ENCODE results near the gene MIGA2. TPM values are rescaled to one million over a fixed set of nuclear protein-coding genes. Genes with fewer than 3 reads are reported as not detected.
A peak's percentile ranks its signal among the peaks of the same experiment; 100 is the strongest.
"Not testable (repeated sequence)": the region's sequence is repeated elsewhere in the genome, so short reads cannot be mapped to it uniquely, and the experiment has no call there.

Gene MIGA2
- total and polyA plus RNA-seq, 7 experiments from 2014 or later, result 7.1 to 73.4 (median 60.2) TPM

DNA sequence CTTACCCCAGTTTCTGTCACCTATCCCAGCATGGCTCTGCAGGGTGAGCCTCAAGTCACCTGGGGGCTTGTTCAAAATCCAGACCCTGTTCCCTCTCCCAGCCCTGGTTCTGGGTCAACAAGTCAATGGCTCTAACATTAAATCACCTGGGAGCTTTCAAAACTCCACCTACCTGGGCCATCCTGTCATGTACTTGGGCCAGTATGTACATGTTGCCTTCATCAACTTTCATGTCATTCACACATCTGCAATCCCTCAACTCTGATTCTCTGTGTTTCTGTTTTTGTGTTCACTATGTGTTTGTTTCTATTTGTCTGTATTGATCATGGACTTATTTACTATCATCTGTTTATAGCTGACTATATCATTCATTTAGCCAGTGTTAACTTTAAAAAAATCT is 6.2 kb upstream of the MIGA2 start:
- Histone ChIP-seq H3K4me1 (ENCODE audit: control insufficient read depth in 2 of 2, insufficient read depth in 2 of 2, low read length in 2 of 2) (peaks cover 13 to 18% of the 10 kb centered on the region in 2 donors), H3K27ac (ENCODE audit: low read depth, low read length) (no peak overlapping the region), H3K36me3 (ENCODE audit: control insufficient read depth in 2 of 3, insufficient read depth in 3 of 3, low read length in 3 of 3) (no peaks in the 10 kb centered on the region), H3K27me3 (ENCODE audit: control insufficient read depth in 2 of 2, insufficient read depth in 2 of 2, low read length in 2 of 2) (no peaks in the 10 kb centered on the region), H3K4me3 (ENCODE audit: low read length) (no peak overlapping the region), H3K9me3 (ENCODE audit: control insufficient read depth in 2 of 3, low read length in 3 of 3) (no peaks in the 10 kb centered on the region)
- no peaks in the 10 kb centered on the region for H3K9me3 Mint-ChIP-seq
- intact Hi-C loops (cut with micrococcal nuclease), result no loop called here
- no peaks in the 10 kb centered on the region for H3K27me3 Mint-ChIP-seq
- peak overlapping the region in 8 of 9 donors; percentile 6 to 70 (median 55) for H3K27ac Mint-ChIP-seq
- H3K4me1 Mint-ChIP-seq, result peaks cover 13 to 32% (median 25%) of the 10 kb centered on the region in 7 donors
- peak overlapping the region in 6 of 10 donors; percentile 3 to 41 (median 20) for H3K4me3 Mint-ChIP-seq
- ChIA-PET CTCF (no interaction called here), POLR2A (no interaction called here)
- no peak for DNase-seq
- H3K36me3 Mint-ChIP-seq, result no peaks in the 10 kb centered on the region
- no peak for ATAC-seq

DNA sequence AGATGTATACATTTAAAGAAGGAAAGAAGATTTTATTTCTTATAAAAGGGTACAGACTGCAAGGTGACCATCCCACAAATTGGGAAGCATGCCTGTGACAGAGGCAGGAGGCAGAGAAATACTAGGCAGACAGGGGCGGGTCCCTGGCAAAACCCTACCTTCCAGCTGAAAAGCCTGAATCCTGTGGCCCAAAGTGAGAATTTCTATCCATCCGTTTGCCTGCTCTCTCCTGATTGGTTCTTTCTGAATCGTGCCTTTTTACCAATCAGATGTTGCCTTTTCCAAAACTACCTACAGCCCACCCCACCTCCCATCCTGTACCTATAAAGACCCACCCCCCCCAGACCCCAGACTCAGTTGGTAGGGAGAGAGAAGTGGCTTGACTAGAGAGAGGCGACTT is 4.9 kb upstream of the MIGA2 start:
- Histone ChIP-seq H3K4me3 (ENCODE audit: low read length) (no peak overlapping the region), H3K27me3 (ENCODE audit: control insufficient read depth in 2 of 2, insufficient read depth in 2 of 2, low read length in 2 of 2) (no peaks in the 10 kb centered on the region), H3K4me1 (ENCODE audit: control insufficient read depth in 2 of 2, insufficient read depth in 2 of 2, low read length in 2 of 2) (peaks cover 11 to 12% of the 10 kb centered on the region in 2 donors), H3K9me3 (ENCODE audit: control insufficient read depth in 2 of 3, low read length in 3 of 3) (no peaks in the 10 kb centered on the region), H3K36me3 (ENCODE audit: control insufficient read depth in 2 of 3, insufficient read depth in 3 of 3, low read length in 3 of 3) (peaks cover 0 to 2% (median 0%) of the 10 kb centered on the region in 3 experiments), H3K27ac (ENCODE audit: low read depth, low read length) (no peak overlapping the region)
- intact Hi-C loops (cut with micrococcal nuclease), result no loop called here
- Mint-ChIP-seq H3K4me3 (no peak overlapping the region), H3K27me3 (no peaks in the 10 kb centered on the region), H3K9me3 (no peaks in the 10 kb centered on the region), H3K4me1 (peaks cover 6 to 28% (median 23%) of the 10 kb centered on the region in 7 donors), H3K36me3 (no peaks in the 10 kb centered on the region), H3K27ac (peak overlapping the region in 1 of 9 donors; percentile 36)
- DNase-seq (no peak), ATAC-seq (no peak)
- ChIA-PET CTCF (no interaction called here), POLR2A (interaction anchor here (1.3 kb wide), 1 partner anchor 49 kb away, joined by 3 read pairs; the partner anchor contains the start of gene DOLPP1)

DNA sequence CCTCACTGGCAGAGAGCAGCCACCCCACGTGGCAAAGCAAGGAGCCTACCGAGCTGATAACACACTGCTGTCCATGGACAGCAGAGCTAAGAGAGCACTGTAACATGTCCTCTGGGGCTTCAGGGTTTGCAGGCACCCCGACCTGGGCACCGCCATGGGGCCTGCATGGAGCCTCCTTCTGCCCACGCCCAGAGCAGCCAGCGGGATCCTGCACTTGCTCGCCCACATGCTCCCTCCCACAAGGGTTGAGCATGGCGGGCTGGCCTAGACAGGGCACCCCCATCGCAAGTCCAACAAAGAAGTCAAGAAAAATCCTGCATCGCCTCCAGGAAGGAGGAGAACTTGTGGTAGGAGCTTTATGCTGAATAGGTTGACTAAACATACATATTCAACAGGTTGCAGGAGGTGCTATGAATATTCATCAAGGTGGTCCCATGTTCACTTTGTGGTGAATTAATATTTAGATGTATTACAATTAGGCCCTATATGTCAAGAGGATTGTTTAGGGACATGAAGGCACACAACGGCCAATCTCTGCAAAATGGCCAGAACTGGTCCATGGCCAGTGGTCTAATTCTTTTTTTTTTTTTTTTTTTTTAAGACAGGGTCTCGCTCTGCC is 3.8 kb upstream of the MIGA2 start:
- peaks cover 8 to 9% of the 10 kb centered on the region in 2 donors for H3K4me1 ChIP-seq (ENCODE audit: control insufficient read depth in 2 of 2, insufficient read depth in 2 of 2, low read length in 2 of 2)
- no peak for DNase-seq
- no peak overlapping the region for H3K4me3 ChIP-seq (ENCODE audit: low read length)
- H3K27ac ChIP-seq (ENCODE audit: low read depth, low read length), result no peak overlapping the region
- no peak for ATAC-seq
- H3K9me3 ChIP-seq (ENCODE audit: control insufficient read depth in 2 of 3, low read length in 3 of 3), result no peaks in the 10 kb centered on the region
- peaks cover 10 to 29% (median 25%) of the 10 kb centered on the region in 7 donors for H3K4me1 Mint-ChIP-seq
- CTCF ChIA-PET, result no interaction called here
- H3K27me3 Mint-ChIP-seq, result no peaks in the 10 kb centered on the region
- intact Hi-C loops (cut with micrococcal nuclease), result no loop called here
- H3K36me3 ChIP-seq (ENCODE audit: control insufficient read depth in 2 of 3, insufficient read depth in 3 of 3, low read length in 3 of 3), result peaks cover 0 to 6% (median 0%) of the 10 kb centered on the region in 3 experiments
- no peak overlapping the region for H3K27ac Mint-ChIP-seq
- POLR2A ChIA-PET, result interaction anchor here (1.3 kb wide), 1 partner anchor 48 kb away, joined by 3 read pairs; the partner anchor contains the start of gene DOLPP1
- no peaks in the 10 kb centered on the region for H3K36me3 Mint-ChIP-seq
- H3K9me3 Mint-ChIP-seq, result no peaks in the 10 kb centered on the region
- no peak overlapping the region for H3K4me3 Mint-ChIP-seq
- no peaks in the 10 kb centered on the region for H3K27me3 ChIP-seq (ENCODE audit: control insufficient read depth in 2 of 2, insufficient read depth in 2 of 2, low read length in 2 of 2)

DNA sequence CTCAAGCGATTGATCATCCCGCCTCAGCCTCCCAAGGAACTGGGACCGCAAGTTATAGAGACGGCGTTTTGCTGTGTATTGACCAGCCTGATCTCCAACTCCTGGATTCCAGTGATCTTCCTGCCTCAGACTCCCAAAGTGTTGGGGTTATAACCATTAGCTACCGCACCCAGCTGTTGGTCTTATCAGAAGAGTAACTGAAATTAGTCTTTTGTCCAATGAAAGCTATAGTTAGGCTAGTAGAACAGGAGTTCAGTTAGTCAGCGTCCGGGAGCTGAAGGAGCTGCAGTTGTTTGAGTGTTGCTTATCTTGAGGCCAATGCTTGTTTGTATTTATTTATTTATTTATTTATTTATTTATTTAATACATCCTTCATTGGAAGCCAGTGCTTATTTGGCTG is 3.2 kb upstream of the MIGA2 start:
- intact Hi-C loops (cut with micrococcal nuclease), result no loop called here
- peak overlapping the region in 1 of 9 donors; percentile 44 for H3K27ac Mint-ChIP-seq
- Histone ChIP-seq H3K27ac (ENCODE audit: low read depth, low read length) (no peak overlapping the region), H3K27me3 (ENCODE audit: control insufficient read depth in 2 of 2, insufficient read depth in 2 of 2, low read length in 2 of 2) (no peaks in the 10 kb centered on the region), H3K9me3 (ENCODE audit: control insufficient read depth in 2 of 3, low read length in 3 of 3) (no peaks in the 10 kb centered on the region), H3K4me3 (ENCODE audit: low read length) (no peak overlapping the region), H3K36me3 (ENCODE audit: control insufficient read depth in 2 of 3, insufficient read depth in 3 of 3, low read length in 3 of 3) (peaks cover 0 to 6% (median 0%) of the 10 kb centered on the region in 3 experiments), H3K4me1 (ENCODE audit: control insufficient read depth in 2 of 2, insufficient read depth in 2 of 2, low read length in 2 of 2) (peaks cover 13% of the 10 kb centered on the region in 2 donors)
- H3K36me3 Mint-ChIP-seq, result no peaks in the 10 kb centered on the region
- no peaks in the 10 kb centered on the region for H3K27me3 Mint-ChIP-seq
- no peak for DNase-seq
- no peak overlapping the region for H3K4me3 Mint-ChIP-seq
- H3K4me1 Mint-ChIP-seq, result peaks cover 15 to 35% (median 30%) of the 10 kb centered on the region in 7 donors
- ChIA-PET POLR2A (no interaction called here), CTCF (no interaction called here)
- no peak for ATAC-seq
- no peaks in the 10 kb centered on the region for H3K9me3 Mint-ChIP-seq

DNA sequence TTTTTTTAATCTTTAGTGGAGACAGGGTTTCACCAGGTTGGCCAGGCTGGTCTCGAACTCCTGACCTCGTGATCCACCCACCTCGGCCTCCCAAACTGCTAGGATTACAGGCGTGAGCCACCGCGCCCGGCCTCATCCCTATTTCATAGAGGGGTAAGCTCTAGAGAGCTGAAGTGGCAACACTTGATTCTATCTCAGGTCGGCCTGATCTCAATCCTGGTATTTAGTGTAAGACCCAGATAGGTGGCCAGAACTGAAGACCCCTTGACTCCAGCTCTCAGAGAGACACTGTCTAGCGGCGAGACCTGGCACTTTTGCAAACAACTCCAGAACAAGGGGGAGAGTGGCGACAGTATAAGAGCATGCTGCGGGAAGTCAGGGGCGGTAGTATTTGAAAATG is 588 bp upstream of the MIGA2 start:
- H3K9me3 Mint-ChIP-seq; H3K9me3 ChIP-seq (ENCODE audit: control insufficient read depth in 2 of 3, low read length in 3 of 3); DNase-seq; H3K27me3 ChIP-seq (ENCODE audit: control insufficient read depth in 2 of 2, insufficient read depth in 2 of 2, low read length in 2 of 2); H3K36me3 Mint-ChIP-seq; H3K27me3 Mint-ChIP-seq: not testable (repeated sequence)
- H3K4me1 ChIP-seq (ENCODE audit: control insufficient read depth in 2 of 2, insufficient read depth in 2 of 2, low read length in 2 of 2), result peaks cover 13 to 17% of the 10 kb centered on the region in 2 donors
- Mint-ChIP-seq H3K27ac (peak overlapping the region; percentile 56 to 93 (median 87)), H3K4me3 (peak overlapping the region; percentile 90 to 99 (median 94)), H3K4me1 (peaks cover 22 to 41% (median 37%) of the 10 kb centered on the region in 7 donors)
- intact Hi-C loops (cut with micrococcal nuclease), result loop anchor here (1.0 to 5.0 kb wide), 14 partner anchors 8 to 665 kb away; partner anchors contain the start of genes DOLPP1 (in 2 of the 2), SH3GLB2 (in 2 of the 2), CRAT (in 1 of the 2) and DOLK (in 1 of the 2)
- peak overlapping the region; percentile 87 for H3K4me3 ChIP-seq (ENCODE audit: low read length)
- ChIA-PET CTCF (interaction anchor here (1.0 kb wide), 1 partner anchor 483 kb away, joined by 3 read pairs; no protein-coding TSS in a partner anchor), POLR2A (interaction anchor here (0.9 to 1.7 kb wide), 7 partner anchors 8 to 263 kb away, joined by 3 to 9 read pairs (median 4); partner anchors contain the start of genes DOLPP1 and SH3GLB2)
- peak; percentile 0 for ATAC-seq
- H3K27ac ChIP-seq (ENCODE audit: low read depth, low read length), result peak overlapping the region; percentile 72
- H3K36me3 ChIP-seq (ENCODE audit: control insufficient read depth in 2 of 3, insufficient read depth in 3 of 3, low read length in 3 of 3), result peaks cover 0 to 12% (median 0%) of the 10 kb centered on the region in 3 experiments

DNA sequence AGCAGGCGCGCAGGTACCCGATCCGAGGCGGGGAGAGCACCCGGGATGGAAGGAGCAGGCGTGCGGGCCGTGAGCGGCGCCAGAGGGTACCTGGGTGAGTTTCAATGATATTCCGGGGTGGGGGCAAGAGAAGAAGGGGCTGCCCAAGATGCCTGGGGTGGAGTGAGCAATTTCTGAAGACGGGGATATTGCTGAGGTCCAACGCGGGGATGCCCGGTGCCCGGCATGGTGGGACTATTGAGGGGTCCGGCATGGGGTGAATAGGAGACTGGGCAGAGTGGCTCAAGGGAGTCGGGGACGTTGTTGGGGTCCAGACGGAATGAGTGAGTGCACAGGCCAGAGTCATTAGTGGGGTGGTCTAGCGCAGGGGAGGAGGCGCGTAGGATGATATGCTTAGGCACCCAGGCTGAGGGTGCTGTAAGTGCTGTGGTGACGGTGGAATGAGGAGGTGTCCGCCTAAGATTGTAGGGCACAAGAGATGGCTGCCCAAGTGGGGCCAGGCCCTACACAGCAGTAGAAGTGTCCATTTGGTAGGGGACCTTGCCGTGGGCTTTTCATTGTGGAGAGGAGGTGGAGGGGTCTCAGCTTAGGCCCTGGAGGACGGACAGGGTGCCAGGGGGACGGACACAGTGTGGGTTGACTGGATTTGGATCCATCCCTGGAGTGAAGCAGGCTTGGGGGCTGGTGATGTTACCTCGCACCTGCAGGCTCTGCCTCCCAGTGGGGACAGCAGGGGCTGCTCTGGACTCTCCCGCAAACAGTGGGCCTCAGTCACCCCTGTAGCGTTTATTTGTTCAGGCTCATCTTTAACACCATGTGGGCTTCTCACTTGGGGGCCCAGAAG is 719 bp downstream of the MIGA2 start:
- peak overlapping the region; percentile 87 for H3K4me3 ChIP-seq (ENCODE audit: low read length)

More for the DNA sequence above, 719 bp downstream of the MIGA2 start:
- peak overlapping the region; percentile 56 to 93 (median 87) for H3K27ac Mint-ChIP-seq
- peaks cover 2 to 9% (median 4%) of the 10 kb centered on the region in 5 donors for H3K36me3 Mint-ChIP-seq
- H3K9me3 Mint-ChIP-seq, result peaks cover 0 to 1% (median 0%) of the 10 kb centered on the region in 11 donors
- intact Hi-C loops (cut with micrococcal nuclease), result loop anchor here (1.0 to 5.0 kb wide), 14 partner anchors 9 to 666 kb away; partner anchors contain the start of genes DOLPP1 (in 2 of the 2), SH3GLB2 (in 2 of the 2), CRAT (in 1 of the 2) and DOLK (in 1 of the 2)
- H3K4me1 Mint-ChIP-seq, result peaks cover 24 to 45% (median 37%) of the 10 kb centered on the region in 7 donors
- ATAC-seq (no peak), DNase-seq (no peak)
- Histone ChIP-seq H3K4me1 (ENCODE audit: control insufficient read depth in 2 of 2, insufficient read depth in 2 of 2, low read length in 2 of 2) (peaks cover 13 to 17% of the 10 kb centered on the region in 2 donors), H3K9me3 (ENCODE audit: control insufficient read depth in 2 of 3, low read length in 3 of 3) (no peaks in the 10 kb centered on the region), H3K27me3 (ENCODE audit: control insufficient read depth in 2 of 2, insufficient read depth in 2 of 2, low read length in 2 of 2) (no peaks in the 10 kb centered on the region), H3K27ac (ENCODE audit: low read depth, low read length) (peak overlapping the region; percentile 72), H3K36me3 (ENCODE audit: control insufficient read depth in 2 of 3, insufficient read depth in 3 of 3, low read length in 3 of 3) (peaks cover 0 to 22% (median 6%) of the 10 kb centered on the region in 3 experiments)
- ChIA-PET POLR2A (interaction anchor here (0.8 to 2.3 kb wide), 9 partner anchors 10 to 265 kb away, joined by 3 to 10 read pairs (median 4); partner anchors contain the start of genes DOLPP1 and SH3GLB2), CTCF (interaction anchor here (0.6 to 1.0 kb wide), 2 partner anchors 143 to 484 kb away, joined by 3 to 6 read pairs; no protein-coding TSS in a partner anchor)
- H3K4me3 Mint-ChIP-seq, result peak overlapping the region; percentile 90 to 99 (median 94)
- H3K27me3 Mint-ChIP-seq, result no peaks in the 10 kb centered on the region
